ENCODE results near the gene UBE2I.

Gene UBE2I

DNA sequence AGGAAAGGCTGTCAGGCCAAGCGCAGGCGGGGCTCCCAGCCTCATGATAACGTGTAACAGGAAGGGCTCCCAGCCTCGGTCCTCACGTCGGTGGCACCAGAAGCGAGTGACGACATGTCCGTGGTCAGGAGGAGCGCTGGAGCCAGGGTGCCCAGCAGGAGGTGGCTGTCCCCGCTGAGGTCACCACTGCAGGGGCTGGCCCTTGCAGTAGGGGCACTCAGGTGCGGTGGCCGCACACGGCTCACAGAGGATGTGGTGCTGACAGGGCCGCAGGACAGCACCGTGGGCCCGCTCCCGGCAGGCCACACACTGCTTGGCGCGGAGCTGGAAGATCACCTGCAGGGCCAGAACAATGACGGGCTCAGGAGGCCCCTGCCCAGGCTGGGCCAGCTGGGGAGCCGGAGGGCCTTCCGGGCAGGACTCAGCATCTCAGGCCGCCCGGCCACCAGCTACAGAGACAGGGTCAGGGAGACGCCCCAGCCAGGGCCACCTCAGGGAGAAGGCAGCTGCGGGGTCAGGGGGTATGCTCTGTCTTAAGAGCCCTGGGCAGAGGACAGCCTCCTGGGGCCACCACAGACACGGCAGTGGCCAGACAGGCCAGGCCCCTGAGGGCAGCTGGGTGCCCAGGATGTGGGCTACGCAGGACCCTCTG, 56.8 kb downstream of the UBE2I start:
- no peak for DNase-seq

- no peak for DNase-seq
Observed at GRCh38 chr16:1366712-1367299, 57.4 kb downstream of the UBE2I start.

DNA sequence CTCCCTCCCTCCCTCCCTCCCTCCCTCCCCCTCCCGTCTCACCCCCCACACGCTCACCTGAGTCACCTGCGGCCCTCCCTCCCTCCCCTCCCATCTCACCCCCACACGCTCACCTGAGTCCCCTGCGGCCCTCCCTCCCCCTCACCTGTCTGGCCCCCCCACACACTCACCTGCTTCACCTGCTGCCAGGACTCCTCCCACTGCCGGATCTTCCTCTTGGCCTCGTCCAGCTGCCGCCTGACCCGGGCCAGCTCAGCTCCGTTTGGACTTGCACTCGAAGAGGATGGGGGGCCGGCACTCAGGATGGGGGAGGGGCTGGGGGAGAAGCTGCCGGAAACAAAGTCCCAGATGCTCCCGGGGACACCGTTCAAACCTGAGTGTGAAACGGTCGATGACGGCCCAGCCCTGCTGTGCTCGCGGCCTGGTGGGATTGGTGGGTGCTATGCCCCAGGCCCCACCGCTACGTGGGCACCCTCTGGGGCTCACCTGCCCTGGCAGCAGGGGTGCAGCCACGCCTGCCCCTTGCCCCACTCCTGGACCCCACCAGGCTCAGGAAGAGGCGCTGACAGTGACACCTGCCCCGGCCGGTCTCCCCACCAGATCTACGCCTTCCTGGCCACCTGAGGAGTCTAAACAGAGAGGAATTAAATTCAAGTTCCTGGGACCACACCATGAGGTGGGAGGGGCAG, 58.2 kb downstream of the UBE2I start:
- DNase-seq: no peak

- no peak for DNase-seq
Observed at GRCh38 chr16:1371054-1371978, 61.9 kb downstream of the UBE2I start.

DNA sequence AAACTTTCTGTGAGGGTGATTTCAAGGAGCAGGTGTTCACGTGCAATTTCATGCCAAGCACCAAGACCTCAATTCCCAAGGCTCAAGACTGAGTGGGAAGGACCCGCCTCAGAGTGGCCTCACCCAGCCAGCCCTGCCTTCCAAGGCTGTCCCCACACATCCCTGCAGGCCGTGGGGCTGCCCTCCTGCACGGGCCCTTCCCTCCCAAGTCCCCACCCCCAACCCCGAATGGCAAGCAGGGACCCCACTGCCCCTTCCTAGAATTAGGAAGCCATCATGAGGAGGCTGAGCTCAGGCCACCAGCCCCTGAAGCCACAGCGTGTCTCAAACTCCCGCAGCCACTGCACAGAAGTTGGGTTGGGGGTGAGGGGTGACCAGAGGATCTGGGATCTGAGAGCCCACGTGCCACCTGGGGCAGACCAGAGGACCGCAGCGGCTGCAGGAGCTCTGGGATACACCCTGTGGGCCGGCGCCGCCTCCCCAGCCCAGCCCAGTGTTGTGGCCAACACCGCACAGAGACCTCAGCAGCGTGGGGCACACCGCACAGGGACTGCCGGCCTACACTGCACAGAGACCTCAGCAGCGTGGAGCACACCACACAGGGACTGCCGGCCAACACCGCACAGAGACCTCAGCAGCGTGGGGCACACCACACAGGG, 63.0 kb downstream of the UBE2I start:
- DNase-seq: no peak

DNA sequence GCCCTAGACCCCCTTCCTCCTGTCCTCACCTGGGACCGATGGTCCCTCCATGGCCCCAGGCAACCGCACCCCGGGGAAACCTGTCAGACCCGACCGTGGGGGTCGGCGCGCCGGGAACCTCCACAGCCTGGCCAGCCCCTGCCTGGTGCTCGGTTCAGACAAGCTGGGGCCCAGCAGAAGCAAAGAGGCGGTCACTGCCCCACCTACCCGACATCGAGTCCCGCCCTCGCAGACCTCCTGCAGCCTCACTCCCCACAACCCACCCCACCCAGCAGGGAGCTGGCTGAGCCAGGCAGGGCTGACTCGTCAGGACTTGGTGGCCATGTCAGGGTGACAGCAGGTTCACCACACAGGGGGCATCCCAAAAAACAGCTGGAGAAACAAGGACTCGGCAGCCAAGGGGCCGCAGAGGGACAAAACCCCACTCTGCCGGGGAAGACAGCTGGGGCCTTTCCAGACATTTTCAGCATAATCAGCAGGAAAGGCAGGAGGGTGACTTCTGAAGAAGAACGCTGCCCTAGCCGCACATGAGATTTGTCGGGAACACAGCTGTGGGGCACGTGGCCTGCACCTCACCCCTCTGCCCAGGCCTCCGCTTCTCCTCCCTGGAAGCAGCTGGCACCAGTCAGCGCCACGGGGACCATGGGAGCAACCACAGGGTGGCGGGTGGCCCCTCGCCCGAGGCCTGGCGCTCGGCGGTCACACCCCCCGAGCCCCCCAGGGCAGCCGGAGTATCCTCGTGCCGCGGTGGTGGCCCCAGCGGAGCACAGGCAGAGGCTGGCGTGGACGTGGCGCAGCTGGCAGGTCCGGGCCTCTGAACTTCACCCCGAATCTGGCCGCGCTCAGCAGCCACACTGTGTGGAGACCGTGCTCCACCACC, 65.2 kb downstream of the UBE2I start:
- DNase-seq: no peak

- DNase-seq: no peak
Observed at GRCh38 chr16:1375298-1375640, 65.8 kb downstream of the UBE2I start.

GRCh38 chr16:1375741-1376410, 66.4 kb downstream of the UBE2I start:
- no peak for DNase-seq
